Measurements from ENCODE around the gene MTCL1. TPM values are rescaled to one million over a fixed set of nuclear protein-coding genes. Genes with fewer than 3 reads are reported as not detected.

MTCL1 gene
- total RNA-seq, 1 experiment from 2014 or later, result 22.7 TPM

- BruUV-seq (replicated peaks), result no TSS peak
- intact Hi-C loops (cut with micrococcal nuclease), result loop anchor here (5.0 to 10.0 kb wide), 2 partner anchors 58 to 179 kb away; no protein-coding TSS in a partner anchor
- POLR2A ChIA-PET, result no interaction called here
- Histone ChIP-seq H4K20me1 (ENCODE audit: insufficient read depth) (no peaks in the 10 kb centered on the region), H3K4me2 (ENCODE audit: low read length) (no peak overlapping the region), H2AFZ (ENCODE audit: low read depth, low read length, poor library complexity, severe bottlenecking) (no peak overlapping the region), H3K9me2 (ENCODE audit: insufficient read depth) (no peaks in the 10 kb centered on the region), H3K9ac (ENCODE audit: low read length) (no peak overlapping the region), H3K27ac (ENCODE audit: low read depth, low read length) (no peak overlapping the region), H3K79me2 (ENCODE audit: insufficient read depth, low read length) (no peaks in the 10 kb centered on the region), H3K9me3 (ENCODE audit: control insufficient read depth in 1 of 2, insufficient read depth in 1 of 2, low read depth in 1 of 2, low read length in 2 of 2) (no peaks in the 10 kb centered on the region), H3K4me3 (replicated peaks in 1 of 2; ENCODE audit: low read depth in 1 of 2, low read length in 2 of 2) (no peak overlapping the region), H3K27me3 (ENCODE audit: insufficient read depth, low read length) (no peaks in the 10 kb centered on the region), H3K36me3 (ENCODE audit: control insufficient read depth in 1 of 2, insufficient read depth in 2 of 2, low read length in 2 of 2) (no peaks in the 10 kb centered on the region), H3K4me1 (ENCODE audit: control insufficient read depth in 1 of 2, insufficient read depth in 2 of 2, low read length in 2 of 2) (peaks cover 39 to 46% of the 10 kb centered on the region in 2 experiments)
- DNase-seq (ENCODE audit: low read depth, low spot score) (no peak), ATAC-seq (no peak)
- RAD21 ChIA-PET (ENCODE audit: low non-redundant PET in 1 of 2, low total read pairs in 2 of 2, uncharacterized antibody in 2 of 2, unreplicated experiment in 2 of 2), result no interaction called here
- TF ChIP-seq EZH2phosphoT487 (IDR thresholded peaks at IDR 0.05; ENCODE audit: borderline replicate concordance) (no peak), YY1 (IDR thresholded peaks at IDR 0.05; ENCODE audit: extremely low read depth, insufficient replicate concordance, low read depth, low read length) (no peak), SIN3A (IDR thresholded peaks at IDR 0.05; ENCODE audit: low read depth) (no peak), MAX (IDR thresholded peaks at IDR 0.05) (no peak), ATF3 (IDR thresholded peaks at IDR 0.05) (no peak)
- CTCF ChIA-PET, result no interaction called here
Observed at GRCh38 chr18:8803063-8803795, 97.9 kb downstream of the MTCL1 start.

- POLR2A ChIA-PET, result no interaction called here
- H3K27ac ChIP-seq (ENCODE audit: low read depth, low read length), result no peak overlapping the region
- DNase-seq (ENCODE audit: low read depth, low spot score), result no peak
- peaks cover 31 to 39% of the 10 kb centered on the region in 2 experiments for H3K4me1 ChIP-seq (ENCODE audit: control insufficient read depth in 1 of 2, insufficient read depth in 2 of 2, low read length in 2 of 2)
- RAD21 ChIA-PET (ENCODE audit: low non-redundant PET in 1 of 2, low total read pairs in 2 of 2, uncharacterized antibody in 2 of 2, unreplicated experiment in 2 of 2), result no interaction called here
- H3K36me3 ChIP-seq (ENCODE audit: control insufficient read depth in 1 of 2, insufficient read depth in 2 of 2, low read length in 2 of 2), result no peaks in the 10 kb centered on the region
- intact Hi-C loops (cut with micrococcal nuclease), result loop anchor here (5.0 to 10.0 kb wide), 2 partner anchors 59 to 178 kb away; no protein-coding TSS in a partner anchor
- TF ChIP-seq SIN3A (IDR thresholded peaks at IDR 0.05; ENCODE audit: low read depth), result no peak
- TF ChIP-seq ZBTB33 (IDR thresholded peaks at IDR 0.05; ENCODE audit: extremely low read depth, insufficient replicate concordance, low read length), result no peak
- no peak for TF ChIP-seq RAD21 (IDR thresholded peaks at IDR 0.05; ENCODE audit: low read depth)
- TF ChIP-seq CTCF (IDR thresholded peaks at IDR 0.05 in 2 of 3, conservative IDR thresholded peaks at IDR 0.05 in 1 of 3; ENCODE audit: borderline replicate concordance in 1 of 3, insufficient read depth in 1 of 3, low read depth in 2 of 3, low read length in 2 of 3), result no peak
- no peaks in the 10 kb centered on the region for H3K9me2 ChIP-seq (ENCODE audit: insufficient read depth)
- no peaks in the 10 kb centered on the region for H3K9me3 ChIP-seq (ENCODE audit: control insufficient read depth in 1 of 2, insufficient read depth in 1 of 2, low read depth in 1 of 2, low read length in 2 of 2)
- no peaks in the 10 kb centered on the region for H3K79me2 ChIP-seq (ENCODE audit: insufficient read depth, low read length)
- H3K9ac ChIP-seq (ENCODE audit: low read length), result no peak overlapping the region
- BruUV-seq (replicated peaks), result no TSS peak
- CTCF ChIA-PET, result no interaction called here
- no peaks in the 10 kb centered on the region for H3K27me3 ChIP-seq (ENCODE audit: insufficient read depth, low read length)
- H4K20me1 ChIP-seq (ENCODE audit: insufficient read depth), result no peaks in the 10 kb centered on the region
- no peak for ATAC-seq
- H3K4me3 ChIP-seq (replicated peaks in 1 of 2; ENCODE audit: low read depth in 1 of 2, low read length in 2 of 2), result no peak overlapping the region
- H2AFZ ChIP-seq (ENCODE audit: low read depth, low read length, poor library complexity, severe bottlenecking), result no peak overlapping the region
- H3K4me2 ChIP-seq (ENCODE audit: low read length), result no peak overlapping the region
Observed at GRCh38 chr18:8803957-8804356, 98.6 kb downstream of the MTCL1 start.

Measured in HCT116 (cell line).